HG02840 (cell line): Measurements from ENCODE around the gene DGKE.

ENCODE experiments used
- ATAC-seq: cut with Tn5 transposase; IDR thresholded peaks from one replicate; pipeline ENCODE4 v1.9.1; 2021; ENCODE audit warnings: mild to moderate bottlenecking, moderate library complexity, moderate number of reproducible peaks; ENCODE audit not compliant: unreplicated experiment, low FRiP score

The DGKE gene

DNA sequence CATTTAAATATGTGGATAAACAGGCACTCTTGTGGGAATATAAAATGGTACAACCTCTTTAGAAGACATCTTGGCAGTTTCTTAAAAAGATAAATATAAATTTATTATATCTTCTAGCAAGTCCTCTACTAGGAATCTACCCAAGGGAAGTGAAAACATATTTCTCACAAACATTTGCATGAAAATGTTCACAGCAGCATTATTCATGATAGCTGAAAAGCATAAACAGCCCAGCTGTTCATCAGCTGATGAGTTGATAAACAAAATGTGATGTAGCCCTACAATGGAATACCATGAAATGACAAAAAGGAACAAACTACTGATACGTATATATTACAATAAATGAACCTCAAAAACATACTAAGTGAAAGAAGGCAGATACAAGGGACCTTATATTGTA is 12.0 kb downstream of the DGKE start:
- ATAC-seq: no peak

DNA sequence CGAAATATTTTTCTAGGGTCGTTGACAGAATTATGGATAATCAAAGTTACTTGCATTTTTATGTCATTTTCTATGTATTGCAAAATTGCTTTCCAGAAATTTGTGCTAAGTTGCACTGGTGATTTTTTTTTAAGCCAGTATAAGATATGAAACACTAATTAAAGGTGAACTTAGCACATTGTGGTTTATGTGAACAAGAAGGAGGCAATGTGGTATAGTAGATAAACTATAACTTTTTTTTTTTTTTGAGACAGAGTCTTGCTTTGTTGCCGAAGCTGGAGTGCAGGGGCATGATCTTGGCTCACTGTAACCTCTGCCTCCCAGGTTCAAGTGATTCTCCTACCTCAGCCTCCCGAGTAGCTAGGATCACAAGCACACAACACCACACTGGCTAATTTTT is 13.2 kb downstream of the DGKE start:
- ATAC-seq: no peak

DNA sequence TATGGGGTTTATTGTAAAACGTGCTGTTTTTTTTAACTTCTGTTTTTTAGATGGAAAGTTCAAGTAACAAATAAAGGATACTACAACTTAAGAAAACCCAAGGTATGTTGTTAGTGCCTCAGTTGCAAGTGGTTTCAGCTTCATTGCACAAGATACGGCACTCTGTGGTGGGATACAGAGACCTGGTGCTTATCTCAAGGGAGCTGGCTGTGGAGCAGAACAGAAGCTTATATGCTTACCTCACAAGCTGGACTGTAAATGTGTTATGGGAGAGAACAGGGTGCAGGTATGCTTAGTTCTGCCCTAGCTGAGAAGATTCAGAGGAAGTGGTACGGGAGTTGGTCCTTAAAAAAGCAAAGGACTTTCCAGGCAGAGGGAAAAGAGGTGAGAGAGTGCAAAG is 15.2 kb downstream of the DGKE start:
- no peak for ATAC-seq

DNA sequence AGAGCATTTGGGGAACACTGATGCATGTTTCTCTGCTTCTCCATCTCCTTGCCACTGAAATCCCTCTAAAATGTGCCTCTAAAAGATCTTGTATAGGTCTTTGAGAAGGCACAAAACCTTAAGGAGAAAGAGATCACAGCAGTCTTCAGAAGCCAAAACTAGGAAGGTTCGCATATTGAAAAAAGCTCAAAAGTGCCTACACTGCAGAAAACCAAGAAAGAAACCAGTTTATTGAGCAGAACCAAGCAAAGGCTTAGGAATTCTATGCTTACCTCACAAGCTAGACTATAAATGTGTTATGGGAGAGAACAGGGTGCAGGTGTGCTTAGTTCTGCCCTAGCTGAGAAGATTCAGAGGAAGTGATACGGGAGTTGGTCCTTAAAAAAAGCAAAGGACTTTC is 16.6 kb downstream of the DGKE start:
- ATAC-seq: no peak

DNA sequence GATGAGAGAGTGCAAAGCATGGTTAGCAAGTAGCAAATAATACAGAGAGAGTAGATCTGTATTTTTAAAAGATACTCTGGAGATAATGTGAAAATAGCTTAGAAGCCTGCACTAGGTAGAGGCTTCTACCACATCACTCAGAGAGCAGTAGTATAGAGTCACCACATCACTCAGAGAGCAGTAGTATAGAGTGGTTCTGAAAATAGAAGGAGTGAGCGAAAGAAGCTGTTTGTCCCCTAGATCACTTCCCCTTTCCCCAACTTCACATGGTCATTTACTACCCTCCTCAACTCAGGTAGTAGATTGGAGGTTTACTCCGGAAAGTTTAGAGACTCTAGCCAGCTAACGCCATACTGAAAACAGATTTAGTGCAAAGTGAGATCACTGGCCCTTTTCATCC is 17.1 kb downstream of the DGKE start:
- ATAC-seq: no peak

DNA sequence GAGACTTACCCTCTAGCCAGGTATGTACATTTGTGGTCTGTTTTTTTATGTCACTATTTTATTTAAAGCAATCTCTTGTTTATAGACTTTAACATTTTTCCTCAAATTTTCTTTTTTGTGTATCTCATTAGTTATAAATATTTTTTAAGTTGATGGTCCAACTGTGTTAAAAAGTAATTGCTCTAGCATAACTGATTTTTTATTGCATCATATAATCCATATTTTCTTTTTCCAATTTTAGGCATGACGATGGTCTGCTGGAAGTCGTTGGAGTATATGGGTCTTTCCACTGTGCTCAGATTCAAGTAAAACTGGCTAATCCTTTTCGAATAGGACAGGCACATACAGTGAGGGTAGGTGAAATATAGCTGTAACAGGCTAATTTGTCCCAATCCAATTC is 27.9 kb downstream of the DGKE start:
- no peak for ATAC-seq

DNA sequence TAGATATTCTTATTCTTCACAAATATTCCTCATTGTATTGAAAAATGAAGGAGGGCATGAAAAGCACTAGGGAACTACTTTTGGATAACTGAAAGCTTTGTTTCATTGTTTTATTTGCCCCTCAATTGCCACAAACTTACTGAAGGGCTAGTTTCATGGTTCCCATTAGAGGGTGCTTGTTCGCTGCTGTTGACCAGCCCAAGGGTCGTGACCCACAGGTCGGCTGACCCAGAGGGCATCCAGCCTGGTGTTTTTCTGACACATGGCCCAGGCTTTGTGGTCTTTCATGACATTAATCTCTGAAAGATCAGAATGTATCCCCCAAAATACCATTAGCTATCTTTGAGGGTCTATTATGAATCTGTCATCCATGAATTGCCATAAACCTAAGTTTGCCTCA is 30.0 kb downstream of the DGKE start:
- ATAC-seq: no peak

DNA sequence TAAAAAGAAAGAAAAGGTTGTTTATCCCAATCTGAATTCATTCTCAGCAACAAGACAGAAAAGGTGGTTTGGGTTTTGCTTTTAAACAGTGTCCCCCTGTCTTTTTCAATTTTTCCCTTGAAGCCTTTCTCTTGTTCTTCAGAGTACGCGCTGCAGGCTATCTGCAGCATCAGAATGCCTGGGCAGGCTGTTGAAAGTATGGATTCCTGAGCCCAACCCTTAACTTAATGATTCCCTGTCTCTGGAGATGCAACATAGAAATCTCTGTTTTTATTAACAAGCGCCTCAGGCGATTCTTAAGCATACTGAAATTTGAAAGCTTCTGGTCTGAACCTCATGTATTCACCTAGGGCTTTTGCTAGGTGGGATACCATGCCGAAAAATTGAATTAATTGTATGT is 32.1 kb downstream of the DGKE start:
- ATAC-seq: no peak

DNA sequence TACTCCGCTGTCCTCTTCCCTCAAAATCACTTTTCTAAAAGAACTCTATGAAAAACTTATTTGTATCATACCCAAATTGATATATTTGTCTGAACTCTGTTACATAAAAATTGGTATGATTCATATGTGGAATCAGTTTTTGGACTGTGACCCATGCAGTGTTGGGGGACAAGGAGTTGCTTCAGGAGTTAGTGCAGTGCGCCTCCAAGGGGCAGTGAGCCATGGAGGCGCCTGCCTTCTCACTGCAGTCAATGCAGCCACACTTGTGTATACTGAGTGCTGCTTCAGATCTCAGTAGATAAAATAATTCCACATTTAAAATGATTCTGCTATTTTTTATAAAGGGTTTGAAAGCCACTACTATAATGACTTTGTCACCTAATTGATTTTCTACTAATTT is 32.5 kb downstream of the DGKE start:
- ATAC-seq: no peak

DNA sequence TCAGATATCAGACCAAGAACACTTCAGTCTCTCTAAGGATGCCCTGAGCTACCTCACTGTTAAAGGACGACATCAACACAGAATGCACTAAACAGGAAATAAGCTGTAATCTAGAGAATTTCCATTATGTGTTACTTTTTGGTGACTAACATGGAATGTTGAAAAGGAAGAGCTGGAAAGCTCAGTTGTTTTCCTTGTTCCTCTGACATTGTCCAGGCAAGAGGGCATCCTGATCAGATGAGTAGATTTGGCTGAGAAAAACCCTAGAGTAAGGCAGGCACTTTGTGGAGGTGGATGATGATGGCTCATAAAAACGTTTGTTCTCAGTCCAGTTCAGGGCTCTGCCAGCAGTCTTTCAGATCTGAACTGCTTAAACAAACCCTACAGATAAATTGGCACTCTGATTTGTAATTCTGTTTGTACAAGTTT is 34.0 kb downstream of the DGKE start:
- ATAC-seq: no peak

DNA sequence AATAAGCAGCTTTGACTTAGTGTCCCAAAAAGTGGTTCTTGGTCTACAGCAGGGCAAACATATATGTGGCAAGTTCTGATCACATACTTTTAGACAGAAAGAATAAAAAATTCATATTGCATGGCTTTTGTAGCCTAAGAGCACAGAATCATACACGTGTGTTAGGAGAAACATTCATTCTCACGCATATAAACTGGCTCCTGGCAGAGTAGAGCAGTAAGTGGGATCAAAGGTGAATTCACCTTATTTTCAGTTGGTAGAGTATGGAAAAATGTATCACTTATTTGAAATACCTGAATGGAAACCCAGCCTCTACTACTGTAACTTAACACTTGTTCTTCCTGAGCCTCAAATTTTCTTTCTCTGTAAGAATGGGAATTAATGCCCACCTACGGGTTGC is 34.8 kb downstream of the DGKE start:
- ATAC-seq: no peak

DNA sequence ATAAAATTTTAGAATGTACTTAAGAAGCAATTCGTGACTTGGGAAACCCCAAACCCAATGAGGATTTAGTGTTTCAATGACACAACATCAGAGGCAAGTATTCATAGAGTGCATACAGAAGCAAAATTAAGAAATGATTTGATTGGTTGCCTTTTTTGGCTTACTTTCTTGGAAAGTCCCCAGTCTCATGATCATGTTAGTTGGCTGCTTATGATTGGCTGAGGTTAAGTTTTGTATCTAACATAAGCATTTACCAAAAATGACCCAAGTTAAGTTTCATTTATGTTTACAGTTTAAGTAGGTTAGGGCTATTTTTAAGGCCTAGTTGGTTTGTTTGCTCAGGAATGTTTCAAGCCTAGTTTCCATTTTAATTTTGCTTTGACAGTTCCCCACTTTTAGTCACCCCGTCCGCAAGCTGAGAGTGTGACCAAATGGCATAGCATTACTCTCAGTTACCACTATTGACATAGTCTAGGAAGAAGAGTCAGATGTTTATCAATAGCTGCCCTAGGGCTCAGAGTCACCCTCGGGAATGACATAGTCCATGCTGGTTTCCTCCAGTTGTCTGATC is 36.2 kb downstream of the DGKE start:
- no peak for ATAC-seq

DNA sequence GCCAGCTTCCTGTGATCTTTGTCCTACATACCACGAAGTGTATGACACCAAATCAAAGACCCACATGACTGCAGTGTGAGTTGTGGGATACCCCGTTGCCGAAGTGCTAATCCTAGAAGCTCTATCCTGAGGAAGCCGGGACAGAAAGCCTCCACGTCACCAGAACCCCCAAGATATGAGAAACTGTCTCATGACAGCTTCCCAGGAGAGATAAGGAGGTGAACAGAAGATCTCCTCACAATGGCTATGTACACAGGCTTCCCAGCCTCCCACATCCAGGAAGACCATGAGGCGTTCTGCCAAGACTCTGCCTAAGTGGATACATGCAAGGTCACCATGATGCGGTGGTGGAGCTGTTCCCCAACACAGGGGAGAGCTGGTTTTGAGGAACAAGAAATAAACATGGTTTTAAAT is 42.8 kb downstream of the DGKE start:
- ATAC-seq: no peak

DNA sequence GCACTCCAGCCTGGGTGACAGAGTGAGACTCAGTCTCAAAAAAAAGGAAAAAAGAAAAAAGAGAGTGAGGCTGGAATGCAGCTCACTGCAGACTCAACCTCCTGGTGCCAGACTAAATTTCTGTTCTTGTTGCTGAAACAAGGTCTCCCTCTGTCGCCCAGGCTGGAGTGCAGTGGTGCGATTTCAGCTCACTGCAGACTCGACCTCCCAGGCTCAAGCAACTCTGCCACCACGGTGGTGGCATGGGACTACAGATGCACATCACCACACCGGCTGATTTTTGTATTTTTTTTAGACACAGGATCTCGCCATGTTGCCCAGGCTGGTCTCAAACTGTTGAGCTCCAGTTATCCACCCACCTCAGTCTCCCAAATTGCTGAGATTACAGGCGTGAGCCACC is 45.3 kb downstream of the DGKE start:
- no peak for ATAC-seq

DNA sequence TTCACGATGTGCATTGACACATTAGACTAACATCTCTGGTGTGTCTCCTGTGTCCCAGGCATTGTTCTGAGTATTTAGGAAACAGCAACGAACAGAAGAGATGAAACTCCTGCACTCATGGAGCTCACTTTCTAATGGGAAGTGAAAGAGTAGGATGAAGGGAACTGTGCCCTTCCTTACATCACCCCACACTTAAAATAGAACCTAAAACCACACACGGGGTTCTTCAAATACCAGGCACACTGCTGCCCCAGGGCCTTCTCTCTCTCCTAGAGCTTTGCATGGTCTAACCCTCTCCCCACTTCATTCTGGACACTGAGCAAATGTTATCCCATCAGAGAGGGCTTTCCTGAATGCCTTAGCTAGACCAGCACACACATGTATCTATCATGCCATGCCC is 46.2 kb downstream of the DGKE start:
- no peak for ATAC-seq

DNA sequence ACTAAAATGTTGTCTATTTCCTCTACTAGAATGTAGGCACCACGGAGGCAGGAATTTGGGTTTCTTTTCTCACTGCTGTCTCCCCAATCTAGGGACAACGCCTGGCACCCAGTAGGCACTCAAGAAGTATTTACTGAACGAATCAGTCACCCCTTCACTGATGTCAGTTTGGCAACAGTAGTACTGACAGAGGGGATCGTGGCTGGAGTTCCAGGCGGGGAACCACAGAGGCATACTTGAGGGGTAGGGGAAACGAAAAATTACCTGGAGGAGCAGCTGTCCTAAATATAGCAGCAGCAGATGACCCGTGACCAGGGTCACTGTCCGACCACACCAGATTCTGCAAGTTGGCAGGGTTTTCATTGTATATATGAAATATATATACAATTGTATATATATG is 46.6 kb downstream of the DGKE start:
- no peak for ATAC-seq

DNA sequence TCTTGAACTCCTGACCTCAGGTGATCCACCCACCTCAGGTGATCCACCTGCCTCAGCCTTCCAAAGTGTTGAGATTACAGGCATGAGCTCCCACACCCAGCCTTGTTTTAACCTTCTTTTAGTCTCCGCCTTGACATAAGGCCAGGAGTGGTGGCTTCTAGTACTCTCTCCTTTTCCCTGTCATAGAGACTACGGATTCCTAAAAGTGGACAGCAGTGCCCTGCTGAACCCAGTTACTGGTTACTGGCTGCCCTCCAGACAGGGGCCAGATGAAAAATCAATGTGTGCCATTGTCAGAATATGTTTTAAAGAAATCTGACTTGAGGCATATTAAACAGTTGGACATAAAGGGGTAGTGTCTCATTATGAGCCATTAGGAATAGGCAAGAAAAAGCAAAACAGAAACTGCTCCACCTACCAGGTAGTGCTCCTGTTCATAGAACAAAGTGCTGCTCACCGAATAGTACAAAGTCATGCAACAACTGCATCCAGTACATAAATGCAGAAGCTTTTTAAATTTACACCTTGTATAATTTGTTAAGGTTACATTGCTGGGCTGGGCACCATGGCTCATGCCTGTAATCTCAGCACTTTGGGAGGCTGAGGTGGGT is 47.8 kb downstream of the DGKE start:
- ATAC-seq: no peak

DNA sequence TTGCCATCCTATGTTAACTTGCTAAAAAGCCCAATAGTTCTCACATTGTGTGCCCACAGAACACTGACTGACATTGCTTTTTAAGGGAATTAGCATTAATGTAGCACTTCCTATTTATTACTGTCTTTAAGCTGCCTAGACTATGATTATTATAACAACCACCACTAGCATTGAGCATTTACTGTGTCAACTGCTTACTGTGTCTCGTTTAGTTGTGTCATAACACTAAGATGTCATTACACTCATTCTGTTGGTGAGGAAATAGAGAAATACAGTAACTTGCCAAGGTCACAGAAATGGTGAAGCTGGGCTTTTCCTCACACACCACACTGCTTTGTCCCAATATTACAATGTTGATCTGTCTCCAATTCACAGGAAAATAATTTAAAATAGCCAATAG is 49.7 kb downstream of the DGKE start:
- no peak for ATAC-seq

DNA sequence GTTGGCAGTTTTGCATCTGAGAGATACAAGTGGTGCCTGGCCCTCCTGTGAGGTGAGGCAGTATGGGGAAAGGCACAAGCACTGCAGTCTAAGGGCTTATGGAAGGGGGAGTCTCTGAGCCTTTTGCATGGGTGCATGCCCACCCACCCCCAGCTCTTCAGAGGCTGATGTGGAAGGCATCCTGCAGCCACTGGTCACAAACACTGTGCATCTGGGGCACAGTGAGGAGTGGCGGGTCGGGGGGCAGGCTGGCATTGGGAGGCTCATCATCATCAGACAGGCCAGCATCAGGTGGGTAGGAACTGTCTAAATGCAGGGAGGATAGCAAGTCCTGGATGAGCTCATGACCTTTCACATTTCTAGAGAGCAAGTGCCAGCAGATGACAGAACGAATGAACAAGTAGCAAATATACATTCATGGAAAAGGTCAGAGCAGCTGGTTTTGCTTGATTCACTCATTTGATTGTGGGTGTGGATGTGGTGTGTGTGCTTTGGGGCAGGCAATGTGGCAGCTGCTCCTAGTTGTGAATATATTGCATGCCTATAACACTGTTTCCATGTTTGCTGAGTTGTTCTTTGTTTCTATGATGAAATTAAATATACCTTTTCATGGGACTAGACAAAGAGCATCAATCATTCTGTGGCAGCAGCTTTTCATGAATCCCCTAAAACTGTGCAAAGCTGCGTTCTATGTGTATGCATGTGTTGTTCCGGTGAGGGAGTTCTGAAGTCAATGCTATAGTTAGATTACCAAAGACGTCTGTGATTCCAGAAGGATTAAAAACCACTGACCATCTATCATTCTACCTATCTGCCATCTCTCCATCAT is 50.7 kb downstream of the DGKE start:
- no peak for ATAC-seq

DNA sequence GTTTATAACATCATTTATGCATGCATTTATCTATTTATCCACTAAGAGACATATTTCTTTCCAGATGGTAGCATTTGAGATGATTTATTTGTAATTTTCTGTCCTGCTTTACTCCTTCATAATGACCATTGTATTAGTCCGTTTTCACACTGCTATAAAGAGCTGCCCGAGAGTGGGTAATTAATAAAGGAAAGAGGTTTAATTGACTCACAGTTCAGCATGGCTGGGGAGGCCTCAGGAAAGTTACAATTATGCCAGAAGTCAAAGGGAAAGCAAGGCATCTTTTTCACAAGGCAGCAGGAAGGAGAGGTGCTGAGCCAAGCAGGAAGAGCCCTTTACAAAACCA is 51.3 kb downstream of the DGKE start:
- ATAC-seq: no peak

DNA sequence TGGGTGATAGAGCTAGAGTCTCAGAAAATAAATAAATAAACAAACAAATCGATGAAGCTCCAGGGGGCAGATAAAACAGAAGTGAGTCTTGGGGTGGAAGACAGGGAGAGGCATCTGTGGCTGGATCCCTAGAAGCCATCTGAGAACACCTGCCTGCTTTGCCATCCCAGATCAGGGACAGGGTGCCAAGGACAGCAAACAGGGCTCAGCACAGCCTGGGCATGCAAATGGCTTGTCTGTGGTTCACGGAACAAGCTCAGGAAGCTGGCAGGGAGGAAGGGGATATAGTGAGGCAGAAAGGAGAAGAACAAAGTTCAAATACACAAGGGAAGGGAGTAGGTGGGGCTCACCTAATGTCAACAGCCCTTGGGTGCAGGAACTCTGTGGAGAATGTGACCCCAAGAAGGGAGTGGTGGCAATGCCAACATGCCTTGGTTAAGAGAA is 52.4 kb downstream of the DGKE start:
- no peak for ATAC-seq

DNA sequence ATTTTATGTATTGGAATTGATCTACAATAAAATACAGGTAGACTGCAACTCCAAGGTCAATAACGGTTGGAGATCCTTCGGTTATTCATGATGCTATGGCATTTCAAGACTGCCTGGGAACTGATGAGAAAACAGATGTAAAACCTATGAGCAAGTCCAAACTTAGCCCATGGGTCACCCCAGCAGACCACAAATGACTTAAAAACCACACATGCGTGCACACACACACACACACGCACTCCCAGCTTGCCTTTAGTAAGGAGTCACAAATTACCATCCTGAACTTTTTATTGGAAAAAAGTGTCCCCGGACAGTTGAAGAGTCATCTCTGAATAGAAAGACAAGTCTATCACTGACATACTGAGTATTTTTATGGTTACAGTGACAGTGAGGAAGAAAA is 53.2 kb downstream of the DGKE start:
- ATAC-seq: no peak
